PC-3 (cell line): ENCODE measurements around the gene RABGAP1L. TPM values are rescaled to one million over a fixed set of nuclear protein-coding genes. Genes with fewer than 3 reads are reported as not detected.

Experiments used
- ATAC-seq: fragments of 200-7000 bp; cut with Tn5 transposase; 2 replicates; pipeline ENCODE4 v1.9.1; 2020; ENCODE audit warnings: mild to moderate bottlenecking, moderate library complexity
- BruUV-seq: library from RNA; stranded (reverse); fragments of 400-500 nt; replicated peaks from 2 replicates; lab custom pipeline; 2021; lab: Mats Ljungman, UMichigan
- CTCF ChIA-PET: fragments of 300-600 bp; sonication (Branson Sonifier 250); formaldehyde crosslinking; loops from one replicate; lab custom pipeline; 2022; ENCODE audit warnings: antibody characterized with exemption; lab: Charles Lee
- POLR2A ChIA-PET: fragments of 300-600 bp; sonication (Branson Sonifier 250); formaldehyde crosslinking; loops from one replicate; lab custom pipeline; 2022; ENCODE audit warnings: antibody characterized with exemption; ENCODE audit not compliant: unreplicated experiment; lab: Charles Lee
- DNase-seq: peaks from one replicate; pipeline ENCODE4 v3.0.0-alpha.2; 2015
- H2AFZ ChIP-seq: fragments of 300-600 bp; sonication (generic); 2 replicates; pipeline ENCODE4 v1.6.0; 2016; ENCODE audit warnings: antibody characterized with exemption, low read length
- H3F3A ChIP-seq: fragments of 300-600 bp; sonication (generic); one replicate; pipeline ENCODE4 v1.6.0; 2017; ENCODE audit warnings: antibody characterized with exemption, low read length, control low read depth, mild to moderate bottlenecking; ENCODE audit not compliant: unreplicated experiment
- H3K27ac ChIP-seq: fragments of 300-600 bp; sonication (generic); 2 replicates; pipeline ENCODE4 v1.5.1; 2016; ENCODE audit warnings: mild to moderate bottlenecking, low read length
- H3K27me3 ChIP-seq: fragments of 300-600 bp; sonication (generic); 2 replicates; pipeline ENCODE4 v1.6.1; 2016; ENCODE audit warnings: low read length, mixed read lengths
- H3K36me3 ChIP-seq: fragments of 300-600 bp; sonication (generic); 2 replicates; pipeline ENCODE4 v1.6.1; 2016; ENCODE audit warnings: low read depth, mixed run types, low read length, mixed read lengths
- H3K4me1 ChIP-seq: fragments of 300-600 bp; sonication (generic); 2 replicates; pipeline ENCODE4 v1.5.1; 2016; ENCODE audit warnings: low read length; ENCODE audit not compliant: insufficient read depth
- H3K4me2 ChIP-seq: fragments of 300-600 bp; sonication (generic); 2 replicates; pipeline ENCODE4 v1.6.0; 2016; ENCODE audit warnings: low read length
- H3K4me3 ChIP-seq: fragments of 300-600 bp; sonication (generic); 2 replicates; pipeline ENCODE4 v1.5.1; 2016; ENCODE audit warnings: mild to moderate bottlenecking, low read length, mixed read lengths
- H3K79me2 ChIP-seq: fragments of 300-600 bp; sonication (generic); 2 replicates; pipeline ENCODE4 v1.6.1; 2017; ENCODE audit warnings: low read length, mixed read lengths
- H3K9ac ChIP-seq: fragments of 300-600 bp; sonication (generic); 2 replicates; pipeline ENCODE4 v1.6.0; 2016; ENCODE audit warnings: mild to moderate bottlenecking, low read length
- H3K9me2 ChIP-seq: fragments of 300-600 bp; sonication (generic); replicated peaks from 2 replicates; pipeline ENCODE4 v1.6.1; 2016; ENCODE audit warnings: mixed run types, low read length, mixed read lengths
- H3K9me3 ChIP-seq: fragments of 300-600 bp; sonication (generic); 2 replicates; pipeline ENCODE4 v1.6.1; 2016; ENCODE audit warnings: low read length, mixed read lengths
- H4K20me1 ChIP-seq: fragments of 300-600 bp; sonication (generic); 2 replicates; pipeline ENCODE4 v1.6.1; 2016; ENCODE audit warnings: low read length, mixed read lengths
- CTCF ChIP-seq: fragments of 300-600 bp; sonication (generic); conservative IDR thresholded peaks from 2 replicates; pipeline ENCODE4 v1.5.1; 2017; ENCODE audit warnings: antibody characterized with exemption, low read depth, mild to moderate bottlenecking, low read length
- EZH2 ChIP-seq: fragments of 300-600 bp; sonication (generic); IDR thresholded peaks from one replicate; pipeline ENCODE4 v1.6.1; 2017; ENCODE audit warnings: antibody characterized with exemption, mild to moderate bottlenecking, low read length; ENCODE audit not compliant: unreplicated experiment
- EZH2phosphoT487 ChIP-seq: fragments of 300-600 bp; sonication (generic); IDR thresholded peaks from 2 replicates; pipeline ENCODE4 v1.6.1; 2018; ENCODE audit warnings: mild to moderate bottlenecking, antibody characterized with exemption, low read length, borderline replicate concordance
- intact Hi-C: fragments of 100-400 bp; cut with micrococcal nuclease; formaldehyde crosslinking; loops from 2 replicates; pipeline ENCODE4 v1.9.0; 2023
- total RNA-seq: library from RNA; depleted of rRNA; stranded (reverse); fragments of >200 nt; gene quantifications from 2 replicates; pipeline ENCODE4 v1.2.3, GENCODE V29; 2014

The RABGAP1L gene
- total RNA-seq, 1 experiment from 2014 or later: 24.4 TPM

GRCh38 chr1:174922121-174922520 is 762.8 kb downstream of the RABGAP1L start:
- Histone ChIP-seq H3K36me3 (no peaks in the 10 kb centered on the region), H3K27me3 (no peaks in the 10 kb centered on the region), H3K79me2 (no peaks in the 10 kb centered on the region), H3K9me3 (no peaks in the 10 kb centered on the region), H3K9me2 (no peaks in the 10 kb centered on the region), H3K4me1 (no peaks in the 10 kb centered on the region), H2AFZ (no peak overlapping the region), H3K4me3 (no peak overlapping the region), H3K4me2 (no peak overlapping the region), H3K27ac (no peak overlapping the region), H3K9ac (no peak overlapping the region), H4K20me1 (no peaks in the 10 kb centered on the region), H3F3A (no peaks in the 10 kb centered on the region)
- intact Hi-C loops: no loop called here
- TF ChIP-seq EZH2: no peak
- no peak for TF ChIP-seq EZH2phosphoT487
- no peak for TF ChIP-seq CTCF
- ChIA-PET CTCF (no interaction called here), POLR2A (no interaction called here)
- no TSS peak for BruUV-seq
- DNase-seq (no peak), ATAC-seq (no peak)

GRCh38 chr1:174923820-174924219 is 764.5 kb downstream of the RABGAP1L start:
- TF ChIP-seq EZH2phosphoT487 (no peak), CTCF (no peak)
- POLR2A ChIA-PET: no interaction called here

GRCh38 chr1:174928541-174928940 is 769.2 kb downstream of the RABGAP1L start:
- Histone ChIP-seq H3K4me1 (peaks cover 8% of the 10 kb centered on the region), H3K36me3 (no peaks in the 10 kb centered on the region), H3K4me3 (no peak overlapping the region), H3K27ac (no peak overlapping the region), H3K4me2 (no peak overlapping the region), H3F3A (no peaks in the 10 kb centered on the region), H3K9ac (no peak overlapping the region), H3K9me3 (no peaks in the 10 kb centered on the region), H3K9me2 (no peaks in the 10 kb centered on the region), H4K20me1 (no peaks in the 10 kb centered on the region), H2AFZ (no peak overlapping the region), H3K27me3 (no peaks in the 10 kb centered on the region), H3K79me2 (no peaks in the 10 kb centered on the region)
- DNase-seq: no peak
- ChIA-PET CTCF (no interaction called here), POLR2A (no interaction called here)
- no peak for ATAC-seq
- BruUV-seq: no TSS peak
- intact Hi-C loops: no loop called here
- TF ChIP-seq EZH2: no peak
- no peak for TF ChIP-seq EZH2phosphoT487
- no peak for TF ChIP-seq CTCF

More at GRCh38 chr1:174923820-174924219, 764.5 kb downstream of the RABGAP1L start:
- no peaks in the 10 kb centered on the region for H3F3A ChIP-seq
- H2AFZ ChIP-seq: no peak overlapping the region
- no peaks in the 10 kb centered on the region for H3K79me2 ChIP-seq
- H3K36me3 ChIP-seq: no peaks in the 10 kb centered on the region
- H3K9ac ChIP-seq: no peak overlapping the region
- no peaks in the 10 kb centered on the region for H4K20me1 ChIP-seq
- no peaks in the 10 kb centered on the region for H3K4me1 ChIP-seq
- H3K27me3 ChIP-seq: no peaks in the 10 kb centered on the region
- H3K9me2 ChIP-seq: no peaks in the 10 kb centered on the region
- intact Hi-C loops: no loop called here
- no peak overlapping the region for H3K27ac ChIP-seq
- no TSS peak for BruUV-seq
- H3K9me3 ChIP-seq: no peaks in the 10 kb centered on the region
- CTCF ChIA-PET: no interaction called here
- no peak overlapping the region for H3K4me3 ChIP-seq
- DNase-seq: no peak
- ATAC-seq: no peak
- no peak overlapping the region for H3K4me2 ChIP-seq
